ENCODE measurements around the gene TMEM108. TPM values are rescaled to one million over a fixed set of nuclear protein-coding genes. Genes with fewer than 3 reads are reported as not detected.

Gene TMEM108
- polyA plus RNA-seq, 1 of the 3 experiments (the other 2 are of a cell fraction): 8.6 TPM

GRCh38 chr3:133096900-133097613 is 58.9 kb downstream of the TMEM108 start:
- DNase-seq: peak; percentile 11
- Histone ChIP-seq H3K9me3 (no peaks in the 10 kb centered on the region), H3K27ac (ENCODE audit: low read depth in 2 of 2, low read length in 1 of 2) (peak overlapping the region; percentile 10 to 91), H3K36me3 (replicated peaks in 1 of 2; ENCODE audit: control insufficient read depth in 1 of 2, insufficient read depth in 2 of 2, low read length in 1 of 2) (no peaks in the 10 kb centered on the region), H2AFZ (ENCODE audit: low read depth) (no peak overlapping the region), H3K9ac (no peak overlapping the region), H4K20me1 (ENCODE audit: insufficient read depth) (no peaks in the 10 kb centered on the region), H3K9me2 (no peaks in the 10 kb centered on the region), H3K4me3 (ENCODE audit: low read depth in 2 of 2, low read length in 1 of 2) (no peak overlapping the region), H3K4me2 (no peak overlapping the region), H3K27me3 (ENCODE audit: insufficient read depth) (no peaks in the 10 kb centered on the region), H3K79me2 (ENCODE audit: insufficient read depth) (no peaks in the 10 kb centered on the region), H3K4me1 (ENCODE audit: control insufficient read depth in 1 of 2, insufficient read depth in 2 of 2, low read depth in 1 of 2, low read length in 1 of 2) (peaks cover 0 to 13% of the 10 kb centered on the region in 2 experiments; a peak in 3 of 4 replicates), H3F3A (replicated peaks; ENCODE audit: insufficient read depth) (peaks cover 5% of the 10 kb centered on the region)
- CTCF ChIA-PET: no interaction called here
- no peak for TF ChIP-seq IRF3 (IDR thresholded peaks at IDR 0.05; ENCODE audit: low read depth, low read length)
- no peak for TF ChIP-seq RAD21 (IDR thresholded peaks at IDR 0.05; ENCODE audit: low read length)
- peak; percentile 59; the same call in 1 of the 2 replicates for TF ChIP-seq NFIC (IDR thresholded peaks at IDR 0.05; ENCODE audit: borderline replicate concordance)
- peak; percentile 18 for TF ChIP-seq CHD2 (IDR thresholded peaks at IDR 0.05; ENCODE audit: low read length, partially characterized antibody)
- no peak for TF ChIP-seq FOSL2 (IDR thresholded peaks at IDR 0.05; ENCODE audit: borderline replicate concordance, low read depth)
- no peak for TF ChIP-seq FOXJ3 (CRISPR knock-in tag; IDR thresholded peaks at IDR 0.05)
- TF ChIP-seq USF1 (IDR thresholded peaks at IDR 0.05; ENCODE audit: borderline replicate concordance, low read depth): no peak
- peak; percentile 22; the same call in 1 of the 2 replicates for TF ChIP-seq GATA2 (CRISPR knock-in tag; IDR thresholded peaks at IDR 0.05)
- peak; percentile 47; the same call in 1 of the 2 replicates for TF ChIP-seq TCF12 (IDR thresholded peaks at IDR 0.05)
- no peak for TF ChIP-seq SIN3A (IDR thresholded peaks at IDR 0.05; ENCODE audit: borderline replicate concordance, low read depth, low read length)
- no peak for TF ChIP-seq GABPA (IDR thresholded peaks at IDR 0.05; ENCODE audit: low read depth)
- peak; percentile 75 for TF ChIP-seq PBX3 (IDR thresholded peaks at IDR 0.05)
- no peak for TF ChIP-seq ZBTB33 (IDR thresholded peaks at IDR 0.05; ENCODE audit: borderline replicate concordance, low read depth)
- TF ChIP-seq NRF1 (IDR thresholded peaks at IDR 0.05; ENCODE audit: low read depth, low read length): no peak
- TF ChIP-seq MAX (IDR thresholded peaks at IDR 0.05; ENCODE audit: low read depth): no peak
- TF ChIP-seq TEAD4 (IDR thresholded peaks at IDR 0.05; ENCODE audit: borderline replicate concordance, insufficient read depth): no peak
- no peak for TF ChIP-seq MXI1 (IDR thresholded peaks at IDR 0.05; ENCODE audit: low read depth, low read length)
- TF ChIP-seq EP300 (IDR thresholded peaks at IDR 0.05; ENCODE audit: borderline replicate concordance in 1 of 2, low read depth in 1 of 2, low read length in 1 of 2): peak in 1 of 2 experiments; percentile 50; a peak in 2 of 4 replicates
- TF ChIP-seq REST (IDR thresholded peaks at IDR 0.05; ENCODE audit: low read depth, low read length): no peak
- TF ChIP-seq POLR2AphosphoS5 (IDR thresholded peaks at IDR 0.05; ENCODE audit: low read depth, low read length): no peak
- POLR2A ChIA-PET: no interaction called here
- 53% methylated on average over 3 of the region's 3 CpGs for WGBS (ENCODE audit: low lambda C conversion rate)

Data from SK-N-SH (cell line).